HUES6 (cell line): Measurements from ENCODE around the gene CFAP97D1.

Source experiments
- H3K27ac ChIP-seq: 2 replicates; pipeline ENCODE4 v1.7.0; 2013; ENCODE audit warnings: low read depth, mild to moderate bottlenecking, low read length, inconsistent platforms
- H3K27me3 ChIP-seq: 2 replicates; pipeline ENCODE4 v1.6.1; 2013; ENCODE audit warnings: low read length; ENCODE audit not compliant: control insufficient read depth, insufficient read depth
- H3K36me3 ChIP-seq: 2 replicates; pipeline ENCODE4 v1.6.1; 2013; ENCODE audit warnings: low read length; ENCODE audit not compliant: control insufficient read depth, insufficient read depth
- H3K4me1 ChIP-seq: 2 replicates; pipeline ENCODE4 v1.6.1; 2013; ENCODE audit warnings: low read length; ENCODE audit not compliant: control insufficient read depth, insufficient read depth
- H3K4me3 ChIP-seq: 2 replicates; pipeline ENCODE4 v1.5.1; 2013; ENCODE audit warnings: low read depth, low read length
- H3K9ac ChIP-seq: one replicate; pipeline ENCODE4 v1.6.1; 2013; ENCODE audit warnings: mild to moderate bottlenecking, low read length
- H3K9me3 ChIP-seq: 2 replicates; pipeline ENCODE4 v1.6.1; 2013; ENCODE audit warnings: low read depth, low read length; ENCODE audit not compliant: control insufficient read depth, insufficient read depth

Gene CFAP97D1

GRCh38 chr17:43813386-43813785 lies 33.2 kb downstream of the CFAP97D1 start:
- H3K36me3 ChIP-seq: peaks cover 22% of the 10 kb centered on the region; the same call in 1 of the 2 replicates
- H3K4me3 ChIP-seq: no peak overlapping the region
- peaks cover 9% of the 10 kb centered on the region for H3K4me1 ChIP-seq
- no peak overlapping the region for H3K27ac ChIP-seq
- no peaks in the 10 kb centered on the region for H3K9me3 ChIP-seq
- H3K9ac ChIP-seq: no peak overlapping the region
- no peaks in the 10 kb centered on the region for H3K27me3 ChIP-seq

DNA sequence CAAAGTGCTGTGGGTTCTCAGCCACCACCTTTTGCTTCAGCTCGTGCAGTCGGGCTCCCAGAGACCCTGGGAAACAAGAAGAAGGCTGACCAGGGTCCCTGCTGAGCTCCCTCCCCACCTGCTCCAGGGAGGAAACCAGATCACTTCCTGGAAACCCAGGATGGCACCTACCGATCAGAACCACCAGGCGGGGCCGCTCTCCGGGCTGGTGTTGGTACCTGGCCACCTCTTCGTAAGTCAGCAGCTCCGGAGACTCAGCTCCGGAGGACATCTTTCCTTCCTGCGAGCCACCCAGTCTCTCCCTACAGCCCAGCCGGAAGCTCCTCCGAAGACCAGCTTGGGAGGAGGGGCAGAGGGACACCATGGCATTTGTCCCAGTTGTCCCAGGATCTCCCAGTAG lies 33.8 kb downstream of the CFAP97D1 start:
- Histone ChIP-seq H3K36me3 (peaks cover 21% of the 10 kb centered on the region; the same call in 1 of the 2 replicates), H3K4me3 (no peak overlapping the region), H3K27me3 (no peaks in the 10 kb centered on the region), H3K9ac (no peak overlapping the region), H3K4me1 (peaks cover 9% of the 10 kb centered on the region), H3K27ac (no peak overlapping the region), H3K9me3 (no peaks in the 10 kb centered on the region)

DNA sequence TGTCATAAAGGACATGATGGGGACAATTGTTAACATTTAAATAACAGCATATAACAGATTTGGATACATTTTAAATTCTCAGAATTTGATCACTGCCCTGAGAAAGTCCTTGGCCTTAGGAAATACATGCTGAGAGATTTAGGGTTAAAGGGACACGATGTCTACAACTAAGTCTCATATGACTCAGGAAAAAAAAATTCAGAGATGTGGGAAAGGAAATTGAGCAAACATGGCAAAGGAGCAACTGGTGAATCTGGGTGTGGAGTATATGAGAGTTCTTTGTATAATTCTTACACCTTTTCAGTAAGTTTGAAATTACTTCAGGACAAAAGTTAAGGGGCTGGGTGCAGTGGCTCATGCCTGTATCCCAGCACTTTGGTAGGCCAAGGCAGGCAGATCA lies 34.5 kb downstream of the CFAP97D1 start:
- peaks cover 22% of the 10 kb centered on the region; the same call in 1 of the 2 replicates for H3K36me3 ChIP-seq
- H3K27ac ChIP-seq: no peak overlapping the region

DNA sequence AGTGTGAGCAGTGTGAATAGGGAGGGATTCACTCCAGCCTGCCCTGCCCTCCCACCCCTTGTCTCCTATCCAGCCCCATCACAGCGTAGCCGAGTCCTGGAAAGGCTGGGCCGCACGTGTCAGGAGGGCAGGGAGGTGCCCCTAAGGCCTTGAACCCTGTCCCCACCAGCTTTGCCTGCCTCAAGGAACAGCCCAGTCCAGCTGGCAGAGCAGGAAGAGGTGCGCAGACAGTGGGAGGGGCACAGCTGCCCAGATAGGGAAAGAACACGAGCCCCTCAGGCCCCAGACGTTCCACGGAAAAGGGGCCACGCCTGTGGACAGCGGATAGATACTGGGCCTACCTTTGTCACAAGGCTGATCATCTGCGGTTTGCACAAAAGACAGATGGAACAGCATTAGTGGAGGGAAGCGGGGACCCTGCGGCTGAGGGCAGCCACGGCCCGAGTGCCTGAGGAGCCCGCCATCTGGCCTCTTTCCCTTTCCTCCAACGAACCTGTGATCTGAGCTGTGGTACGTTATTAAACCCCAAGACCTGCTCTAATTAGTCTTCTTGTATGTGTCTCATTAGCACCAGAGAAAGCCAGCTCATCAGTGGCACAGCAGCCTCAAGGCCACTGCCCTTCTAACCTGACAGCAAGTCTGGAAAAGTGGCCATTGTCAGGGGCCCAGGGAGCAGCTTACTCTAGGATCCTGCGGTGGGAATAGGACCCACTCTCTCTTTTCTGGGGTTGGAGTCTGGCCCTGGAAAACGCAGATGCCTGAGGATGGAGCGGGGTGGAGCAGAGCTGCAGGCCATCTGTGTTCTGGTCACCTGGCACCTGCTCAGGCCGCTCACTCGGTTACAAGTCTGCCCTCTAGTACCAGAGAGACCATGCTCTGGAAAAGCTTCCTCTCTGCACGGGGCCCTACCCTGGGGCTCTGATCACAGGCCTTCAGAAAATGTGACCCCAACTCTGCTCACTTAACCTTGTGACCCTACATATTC lies 36.4 kb downstream of the CFAP97D1 start:
- Histone ChIP-seq H3K4me1 (peaks cover 9% of the 10 kb centered on the region), H3K4me3 (no peak overlapping the region), H3K27ac (no peak overlapping the region), H3K9me3 (no peaks in the 10 kb centered on the region), H3K9ac (no peak overlapping the region), H3K36me3 (peaks cover 22% of the 10 kb centered on the region; the same call in 1 of the 2 replicates), H3K27me3 (no peaks in the 10 kb centered on the region)

More for the DNA sequence above, 34.5 kb downstream of the CFAP97D1 start:
- Histone ChIP-seq H3K27me3 (no peaks in the 10 kb centered on the region), H3K4me1 (peaks cover 9% of the 10 kb centered on the region), H3K9me3 (no peaks in the 10 kb centered on the region), H3K4me3 (no peak overlapping the region), H3K9ac (no peak overlapping the region)

GRCh38 chr17:43817826-43818225 lies 37.6 kb downstream of the CFAP97D1 start:
- Histone ChIP-seq H3K27ac (no peak overlapping the region), H3K4me3 (no peak overlapping the region), H3K36me3 (peaks cover 22% of the 10 kb centered on the region; the same call in 1 of the 2 replicates), H3K9me3 (no peaks in the 10 kb centered on the region), H3K4me1 (peaks cover 9% of the 10 kb centered on the region), H3K27me3 (no peaks in the 10 kb centered on the region), H3K9ac (no peak overlapping the region)

- Histone ChIP-seq H3K36me3 (peaks cover 15% of the 10 kb centered on the region; the same call in 1 of the 2 replicates), H3K4me1 (peaks cover 4% of the 10 kb centered on the region; the same call in 1 of the 2 replicates), H3K27me3 (no peaks in the 10 kb centered on the region), H3K9ac (no peak overlapping the region), H3K9me3 (no peaks in the 10 kb centered on the region), H3K4me3 (no peak overlapping the region), H3K27ac (no peak overlapping the region)
These were observed 38.7 kb downstream of the CFAP97D1 start for GRCh38 chr17:43818966-43819365.

DNA sequence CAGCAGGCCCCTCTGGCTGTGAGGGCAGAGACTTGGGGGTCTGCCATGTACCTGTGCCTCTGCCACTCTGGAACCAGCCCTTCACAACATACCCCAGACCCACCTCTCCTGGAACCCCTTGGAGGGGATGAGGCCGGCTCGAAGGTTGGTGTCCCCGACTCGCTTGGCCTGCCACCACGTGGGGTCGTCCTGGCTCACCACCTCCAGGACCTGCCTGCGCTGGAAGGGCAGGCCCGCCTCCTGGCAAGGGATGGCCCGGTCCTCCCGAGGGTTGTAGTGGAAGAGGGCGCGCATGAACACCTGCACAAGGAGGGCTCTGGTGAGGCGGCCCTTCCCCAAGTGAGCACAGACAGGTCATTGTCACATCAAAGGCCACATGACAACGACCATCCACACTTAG lies 40.5 kb downstream of the CFAP97D1 start:
- no peak overlapping the region for H3K27ac ChIP-seq
- H3K4me1 ChIP-seq: 0 out of 2 replicates have a peak, but pooled peaks cover 3% of the 10 kb centered on the region
- H3K36me3 ChIP-seq: peaks cover 7% of the 10 kb centered on the region; the same call in 1 of the 2 replicates
- no peaks in the 10 kb centered on the region for H3K27me3 ChIP-seq
- H3K9me3 ChIP-seq: no peaks in the 10 kb centered on the region
- no peak overlapping the region for H3K9ac ChIP-seq
- no peak overlapping the region for H3K4me3 ChIP-seq

DNA sequence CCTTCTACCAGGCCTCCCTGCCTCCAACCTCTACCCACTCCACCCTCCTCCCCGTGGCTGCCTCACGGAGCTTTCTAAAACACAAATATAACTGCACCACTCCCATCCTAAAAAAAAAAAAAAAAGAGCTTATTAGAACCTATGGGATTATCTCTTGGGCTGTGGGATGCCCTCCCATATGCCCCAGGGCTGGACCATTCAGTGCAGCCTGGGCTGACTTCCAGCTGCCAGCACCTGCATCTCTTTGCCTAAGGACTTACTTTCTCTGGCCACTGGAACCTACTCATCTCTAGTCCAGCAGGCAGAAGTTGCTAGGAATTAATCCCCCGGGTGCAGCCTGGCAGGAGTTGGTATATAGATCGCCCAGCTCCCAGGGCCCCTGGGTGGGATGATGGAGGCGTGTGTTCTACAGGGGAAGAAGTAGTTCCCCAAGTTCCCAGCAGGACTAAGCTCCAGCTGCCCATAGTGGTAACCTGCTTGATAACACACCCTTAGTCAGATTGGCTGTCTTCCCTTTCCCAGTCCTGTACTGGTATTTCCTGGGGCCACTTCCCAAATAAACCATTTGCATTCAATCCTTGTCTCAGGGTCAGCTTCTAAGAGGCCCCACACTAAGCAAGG lies 42.4 kb downstream of the CFAP97D1 start:
- Histone ChIP-seq H3K9me3 (no peaks in the 10 kb centered on the region), H3K4me3 (no peak overlapping the region), H3K9ac (no peak overlapping the region), H3K27me3 (no peaks in the 10 kb centered on the region), H3K4me1 (peaks cover 10% of the 10 kb centered on the region; the same call in 1 of the 2 replicates), H3K36me3 (peaks cover 7% of the 10 kb centered on the region; the same call in 1 of the 2 replicates), H3K27ac (no peak overlapping the region)

- Histone ChIP-seq H3K4me1 (peaks cover 10% of the 10 kb centered on the region; the same call in 1 of the 2 replicates), H3K27ac (no peak overlapping the region), H3K36me3 (peaks cover 7% of the 10 kb centered on the region; the same call in 1 of the 2 replicates), H3K27me3 (no peaks in the 10 kb centered on the region), H3K9me3 (no peaks in the 10 kb centered on the region), H3K9ac (no peak overlapping the region), H3K4me3 (no peak overlapping the region)
These were observed 43.3 kb downstream of the CFAP97D1 start for GRCh38 chr17:43823350-43824084.

- Histone ChIP-seq H3K27ac (no peak overlapping the region), H3K4me1 (peaks cover 10% of the 10 kb centered on the region; the same call in 1 of the 2 replicates), H3K9ac (no peak overlapping the region), H3K4me3 (no peak overlapping the region), H3K27me3 (no peaks in the 10 kb centered on the region), H3K9me3 (no peaks in the 10 kb centered on the region), H3K36me3 (peaks cover 7% of the 10 kb centered on the region)
These were observed 45.3 kb downstream of the CFAP97D1 start for GRCh38 chr17:43825567-43825966.
